GM12874 (cell line): ENCODE measurements around the gene ADARB2.

Source experiments
- TF ChIP-seq, protein P1 (sequence below): IDR thresholded peaks from 2 replicates; pipeline ENCODE4 v1.5.1; 2011; ENCODE audit warnings: low read depth, mild to moderate bottlenecking, control low read depth, low read length, moderate library complexity; ENCODE audit not compliant: insufficient read depth

The ADARB2 gene

GRCh38 chr10:1395025-1395480 is 342.3 kb downstream of the ADARB2 start:
- TF ChIP-seq, protein P1, sequence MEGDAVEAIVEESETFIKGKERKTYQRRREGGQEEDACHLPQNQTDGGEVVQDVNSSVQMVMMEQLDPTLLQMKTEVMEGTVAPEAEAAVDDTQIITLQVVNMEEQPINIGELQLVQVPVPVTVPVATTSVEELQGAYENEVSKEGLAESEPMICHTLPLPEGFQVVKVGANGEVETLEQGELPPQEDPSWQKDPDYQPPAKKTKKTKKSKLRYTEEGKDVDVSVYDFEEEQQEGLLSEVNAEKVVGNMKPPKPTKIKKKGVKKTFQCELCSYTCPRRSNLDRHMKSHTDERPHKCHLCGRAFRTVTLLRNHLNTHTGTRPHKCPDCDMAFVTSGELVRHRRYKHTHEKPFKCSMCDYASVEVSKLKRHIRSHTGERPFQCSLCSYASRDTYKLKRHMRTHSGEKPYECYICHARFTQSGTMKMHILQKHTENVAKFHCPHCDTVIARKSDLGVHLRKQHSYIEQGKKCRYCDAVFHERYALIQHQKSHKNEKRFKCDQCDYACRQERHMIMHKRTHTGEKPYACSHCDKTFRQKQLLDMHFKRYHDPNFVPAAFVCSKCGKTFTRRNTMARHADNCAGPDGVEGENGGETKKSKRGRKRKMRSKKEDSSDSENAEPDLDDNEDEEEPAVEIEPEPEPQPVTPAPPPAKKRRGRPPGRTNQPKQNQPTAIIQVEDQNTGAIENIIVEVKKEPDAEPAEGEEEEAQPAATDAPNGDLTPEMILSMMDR = no peak

DNA sequence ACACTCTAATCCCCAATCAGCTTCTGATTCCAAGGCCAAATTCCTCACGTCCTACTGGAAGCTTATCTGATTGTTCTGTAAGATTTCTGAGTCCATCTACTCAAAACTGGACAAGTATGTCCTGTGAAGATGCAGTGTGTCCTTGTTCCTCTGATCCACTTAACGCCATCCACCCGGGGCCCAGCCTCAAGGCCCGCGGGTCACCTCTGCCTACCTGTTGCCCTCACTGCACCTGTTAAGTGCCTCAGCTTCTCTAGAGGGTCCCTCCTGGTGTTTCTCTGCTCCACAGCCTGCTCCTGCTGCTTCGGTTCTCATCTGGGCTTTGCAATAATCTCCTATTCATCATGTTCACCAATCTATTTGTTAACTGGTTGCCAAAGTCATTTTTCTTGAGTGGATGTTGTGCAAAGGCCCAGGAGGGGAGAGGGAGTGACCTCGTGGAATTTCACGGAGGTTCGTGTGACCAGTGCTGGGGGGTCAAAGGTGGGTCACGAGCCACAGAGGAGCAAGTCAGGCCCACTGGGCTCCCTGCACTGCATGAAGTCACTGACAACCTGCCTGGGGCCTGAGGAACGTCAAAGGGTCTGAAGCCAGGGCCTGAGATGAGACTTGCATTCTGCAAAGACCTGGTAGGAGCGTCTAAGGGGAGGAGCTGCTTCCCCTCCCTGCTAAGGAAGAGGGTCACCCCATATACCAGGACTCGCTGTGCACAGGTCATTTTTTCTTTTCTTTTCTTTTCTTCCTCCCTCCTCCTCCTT is 343.0 kb downstream of the ADARB2 start:
- TF ChIP-seq, protein P1 = no peak

DNA sequence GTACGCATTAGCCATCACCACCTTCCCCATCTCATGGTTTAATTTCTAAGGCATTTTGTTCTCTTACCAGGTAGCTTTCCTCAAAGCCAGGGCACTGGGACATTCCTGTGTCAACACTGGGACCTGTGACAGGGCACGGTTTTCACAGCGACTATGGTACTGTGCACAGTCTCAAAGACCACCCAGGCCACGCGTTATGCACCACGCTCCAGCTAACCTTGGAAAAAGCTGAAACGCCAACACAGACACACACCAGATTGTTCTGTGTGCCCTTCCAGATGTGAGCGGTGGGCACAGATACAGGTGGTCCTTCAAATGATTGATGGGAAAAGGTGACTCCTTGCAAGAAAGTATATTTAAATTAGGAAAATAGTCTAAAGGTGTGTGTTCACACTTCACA is 343.8 kb downstream of the ADARB2 start:
- TF ChIP-seq, protein P1 = no peak

DNA sequence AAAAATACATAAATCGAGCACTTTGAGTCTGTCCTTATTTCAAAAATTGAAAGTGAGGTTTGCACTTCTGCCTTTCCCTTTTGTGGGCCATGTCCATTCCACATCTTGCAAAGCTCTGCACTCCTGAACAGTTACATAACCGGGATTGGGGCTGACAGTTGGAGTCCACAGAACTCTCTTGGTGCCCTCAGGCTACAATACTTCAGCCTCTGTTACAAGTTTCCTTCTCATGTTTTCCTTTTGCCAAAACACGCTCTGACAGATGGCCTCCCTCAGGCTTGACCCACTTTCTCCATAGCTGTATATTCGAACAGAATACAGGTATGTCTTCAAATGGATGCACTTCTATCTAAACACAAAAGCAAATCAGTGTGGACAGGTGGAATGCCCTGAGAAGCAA is 345.2 kb downstream of the ADARB2 start:
- TF ChIP-seq, protein P1 = no peak

DNA sequence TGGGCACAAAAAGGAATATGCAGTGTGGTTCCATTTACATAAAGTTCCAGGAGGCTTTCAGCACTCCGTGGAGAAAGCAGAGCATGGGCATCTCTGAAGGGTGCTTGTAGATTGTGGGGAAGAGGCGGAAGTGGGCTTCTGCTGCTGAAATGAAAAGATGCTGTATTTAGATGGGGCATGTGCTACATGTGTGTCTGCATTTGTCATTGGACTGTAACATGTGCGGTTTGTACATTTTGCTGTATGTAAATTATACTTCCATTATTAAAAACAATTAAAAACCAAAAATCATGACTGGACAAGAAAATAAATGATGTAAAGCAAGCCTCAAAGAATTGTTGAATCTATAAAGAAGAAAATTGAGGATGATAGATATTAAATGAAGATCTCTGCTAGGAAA is 347.1 kb downstream of the ADARB2 start:
- TF ChIP-seq, protein P1 = no peak

DNA sequence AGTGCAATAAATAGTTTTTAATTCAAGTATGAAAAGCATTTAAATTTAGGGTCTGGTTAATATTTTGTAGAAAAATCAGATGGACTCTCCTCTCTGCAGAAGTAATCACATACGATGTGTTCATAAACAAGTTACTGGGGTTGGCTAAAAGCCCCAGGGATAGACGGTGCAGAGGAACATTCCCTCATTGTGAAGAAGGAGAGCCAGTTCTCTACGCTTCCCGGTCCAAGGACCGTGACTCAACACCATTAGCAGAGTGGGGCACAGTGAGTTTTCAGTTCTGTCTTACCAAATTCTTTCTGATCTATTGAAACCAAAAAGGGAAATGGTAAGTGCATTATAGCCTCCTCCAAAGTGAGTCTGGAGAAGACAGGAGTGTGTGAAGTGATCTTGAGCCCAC is 353.3 kb downstream of the ADARB2 start:
- TF ChIP-seq, protein P1 = no peak

DNA sequence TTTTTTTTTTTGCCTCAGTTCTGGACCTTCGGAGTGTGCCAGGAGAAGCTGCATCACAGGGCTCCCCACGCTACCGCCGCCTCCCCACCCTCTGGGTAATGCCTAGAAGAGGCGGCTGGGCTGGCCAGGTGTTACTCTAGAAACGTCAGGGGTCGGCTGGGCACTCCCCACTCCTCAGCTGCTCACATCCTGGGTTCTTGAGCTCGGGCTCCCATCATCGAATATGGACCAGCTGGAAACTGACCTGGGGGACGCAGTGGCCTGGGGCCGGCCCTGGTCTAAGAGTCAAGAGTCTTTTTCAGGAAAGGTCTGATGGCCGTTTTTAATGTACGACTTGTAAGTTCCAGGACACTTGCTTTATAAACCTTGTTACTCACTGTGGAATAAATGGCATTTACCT is 354.6 kb downstream of the ADARB2 start:
- TF ChIP-seq, protein P1 = no peak
